ENCODE results near the gene HTR1A.

The HTR1A gene

GRCh38 chr5:63957617-63958016, 4.6 kb downstream of the HTR1A start:
- H3K27me3 ChIP-seq (ENCODE audit: insufficient read depth, low read length): no peaks in the 10 kb centered on the region
- H3F3A ChIP-seq (ENCODE audit: insufficient read depth, low read length): no peaks in the 10 kb centered on the region
- no peak overlapping the region for H3K27ac ChIP-seq (ENCODE audit: low read depth, low read length, poor library complexity, severe bottlenecking)
- no peak for TF ChIP-seq EZH2 (IDR thresholded peaks at IDR 0.05; ENCODE audit: borderline replicate concordance, low read length)
- TF ChIP-seq, protein P1, sequence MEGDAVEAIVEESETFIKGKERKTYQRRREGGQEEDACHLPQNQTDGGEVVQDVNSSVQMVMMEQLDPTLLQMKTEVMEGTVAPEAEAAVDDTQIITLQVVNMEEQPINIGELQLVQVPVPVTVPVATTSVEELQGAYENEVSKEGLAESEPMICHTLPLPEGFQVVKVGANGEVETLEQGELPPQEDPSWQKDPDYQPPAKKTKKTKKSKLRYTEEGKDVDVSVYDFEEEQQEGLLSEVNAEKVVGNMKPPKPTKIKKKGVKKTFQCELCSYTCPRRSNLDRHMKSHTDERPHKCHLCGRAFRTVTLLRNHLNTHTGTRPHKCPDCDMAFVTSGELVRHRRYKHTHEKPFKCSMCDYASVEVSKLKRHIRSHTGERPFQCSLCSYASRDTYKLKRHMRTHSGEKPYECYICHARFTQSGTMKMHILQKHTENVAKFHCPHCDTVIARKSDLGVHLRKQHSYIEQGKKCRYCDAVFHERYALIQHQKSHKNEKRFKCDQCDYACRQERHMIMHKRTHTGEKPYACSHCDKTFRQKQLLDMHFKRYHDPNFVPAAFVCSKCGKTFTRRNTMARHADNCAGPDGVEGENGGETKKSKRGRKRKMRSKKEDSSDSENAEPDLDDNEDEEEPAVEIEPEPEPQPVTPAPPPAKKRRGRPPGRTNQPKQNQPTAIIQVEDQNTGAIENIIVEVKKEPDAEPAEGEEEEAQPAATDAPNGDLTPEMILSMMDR (IDR thresholded peaks at IDR 0.05; ENCODE audit: low read length): no peak
- H3K4me1 ChIP-seq (ENCODE audit: insufficient read depth, low read length, severe bottlenecking): no peaks in the 10 kb centered on the region
- no peaks in the 10 kb centered on the region for H3K79me2 ChIP-seq (ENCODE audit: insufficient read depth, low read length)
- no peak overlapping the region for H2AFZ ChIP-seq (ENCODE audit: low read length)
- H3K4me3 ChIP-seq (ENCODE audit: low read depth, low read length, poor library complexity, severe bottlenecking): no peak overlapping the region
- H3K4me2 ChIP-seq (ENCODE audit: low read length): no peak overlapping the region
- no peaks in the 10 kb centered on the region for H4K20me1 ChIP-seq (ENCODE audit: insufficient read depth, low read length)
- H3K36me3 ChIP-seq (ENCODE audit: insufficient read depth, low read length): no peaks in the 10 kb centered on the region
- no peaks in the 10 kb centered on the region for H3K9me3 ChIP-seq (ENCODE audit: low read length)
- H3K9me2 ChIP-seq (ENCODE audit: low read depth, low read length): no peaks in the 10 kb centered on the region
- no peak overlapping the region for H3K9ac ChIP-seq (ENCODE audit: low read length)

DNA sequence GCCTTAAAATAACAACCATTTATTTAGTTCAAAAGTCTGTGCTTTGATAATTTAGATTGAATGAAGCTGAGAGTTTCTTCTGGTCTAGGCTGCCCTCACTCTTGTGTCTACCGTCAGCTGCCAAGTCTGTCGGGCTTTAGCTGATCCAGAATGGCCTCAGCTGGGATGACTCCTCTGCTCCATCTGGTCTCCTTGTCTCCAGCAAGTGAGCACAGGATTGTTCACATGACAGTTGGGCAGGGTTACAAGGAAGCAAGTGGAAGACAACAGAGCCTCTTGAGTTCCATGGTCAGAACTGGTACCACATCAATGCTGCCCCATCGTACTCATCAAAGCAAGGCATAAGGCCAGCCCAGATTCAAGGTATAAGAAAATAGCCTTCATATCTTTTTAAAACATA, 9.0 kb downstream of the HTR1A start:
- no peaks in the 10 kb centered on the region for H3K9me3 ChIP-seq (ENCODE audit: low read length)
- no peak overlapping the region for H2AFZ ChIP-seq (ENCODE audit: low read length)
- H3K36me3 ChIP-seq (ENCODE audit: insufficient read depth, low read length): no peaks in the 10 kb centered on the region
- no peak overlapping the region for H3K4me2 ChIP-seq (ENCODE audit: low read length)
- no peaks in the 10 kb centered on the region for H3F3A ChIP-seq (ENCODE audit: insufficient read depth, low read length)
- no peaks in the 10 kb centered on the region for H4K20me1 ChIP-seq (ENCODE audit: insufficient read depth, low read length)
- no peaks in the 10 kb centered on the region for H3K9me2 ChIP-seq (ENCODE audit: low read depth, low read length)
- H3K27me3 ChIP-seq (ENCODE audit: insufficient read depth, low read length): no peaks in the 10 kb centered on the region
- no peak for TF ChIP-seq EZH2 (IDR thresholded peaks at IDR 0.05; ENCODE audit: borderline replicate concordance, low read length)
- TF ChIP-seq, protein P1 (IDR thresholded peaks at IDR 0.05; ENCODE audit: low read length): no peak
- H3K4me1 ChIP-seq (ENCODE audit: insufficient read depth, low read length, severe bottlenecking): no peaks in the 10 kb centered on the region
- H3K79me2 ChIP-seq (ENCODE audit: insufficient read depth, low read length): no peaks in the 10 kb centered on the region
- H3K9ac ChIP-seq (ENCODE audit: low read length): no peak overlapping the region
- no peak overlapping the region for H3K27ac ChIP-seq (ENCODE audit: low read depth, low read length, poor library complexity, severe bottlenecking)
- no peak overlapping the region for H3K4me3 ChIP-seq (ENCODE audit: low read depth, low read length, poor library complexity, severe bottlenecking)

GRCh38 chr5:63935103-63935502, 27.1 kb downstream of the HTR1A start:
- H3K36me3 ChIP-seq (ENCODE audit: insufficient read depth, low read length): no peaks in the 10 kb centered on the region

More at GRCh38 chr5:63935103-63935502, 27.1 kb downstream of the HTR1A start:
- Histone ChIP-seq H3K9me3 (ENCODE audit: low read length) (no peaks in the 10 kb centered on the region), H3K27ac (ENCODE audit: low read depth, low read length, poor library complexity, severe bottlenecking) (no peak overlapping the region), H4K20me1 (ENCODE audit: insufficient read depth, low read length) (no peaks in the 10 kb centered on the region), H3K27me3 (ENCODE audit: insufficient read depth, low read length) (no peaks in the 10 kb centered on the region), H3K4me3 (ENCODE audit: low read depth, low read length, poor library complexity, severe bottlenecking) (no peak overlapping the region), H3F3A (ENCODE audit: insufficient read depth, low read length) (no peaks in the 10 kb centered on the region), H3K4me2 (ENCODE audit: low read length) (no peak overlapping the region), H3K79me2 (ENCODE audit: insufficient read depth, low read length) (no peaks in the 10 kb centered on the region), H2AFZ (ENCODE audit: low read length) (no peak overlapping the region), H3K4me1 (ENCODE audit: insufficient read depth, low read length, severe bottlenecking) (no peaks in the 10 kb centered on the region), H3K9ac (ENCODE audit: low read length) (no peak overlapping the region), H3K9me2 (ENCODE audit: low read depth, low read length) (no peaks in the 10 kb centered on the region)
- TF ChIP-seq EZH2 (IDR thresholded peaks at IDR 0.05; ENCODE audit: borderline replicate concordance, low read length): no peak
- TF ChIP-seq, protein P1 (IDR thresholded peaks at IDR 0.05; ENCODE audit: low read length): no peak
